Measurements from ENCODE around the gene TTLL9.

Gene TTLL9

DNA sequence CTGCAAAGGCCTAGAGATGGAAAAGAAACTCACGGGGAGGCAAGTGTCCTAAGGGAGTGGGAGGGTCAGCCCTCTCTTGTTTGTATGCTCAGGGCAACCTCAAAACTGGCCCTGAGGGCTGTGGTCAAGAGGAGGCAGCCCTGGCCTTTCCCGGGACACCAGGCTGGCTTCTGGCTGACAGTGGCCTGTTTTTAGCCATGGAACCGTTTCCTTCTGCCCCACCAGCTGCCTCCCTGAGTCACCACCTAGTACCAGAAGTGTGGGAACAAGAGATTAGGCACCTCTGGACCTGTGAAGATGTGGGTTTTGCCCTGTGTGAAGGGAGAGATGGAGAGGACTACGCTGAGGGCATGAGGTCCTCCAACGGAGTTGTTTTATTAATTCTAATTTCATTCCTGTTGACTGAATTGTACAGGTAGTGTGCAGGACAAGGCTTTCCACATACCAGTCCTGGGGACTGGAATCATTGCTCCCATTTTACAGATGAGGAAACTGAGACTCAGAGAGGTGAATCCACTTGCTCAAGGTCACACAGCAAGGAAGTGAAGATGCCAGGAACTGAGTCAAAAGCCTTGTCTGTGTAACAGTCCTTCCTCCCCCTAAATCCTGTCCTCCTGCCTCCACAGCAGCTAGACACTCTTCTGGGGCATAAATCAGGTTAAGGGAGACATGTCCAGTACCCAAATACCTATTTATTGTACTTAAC lies 30.5 kb upstream of the TTLL9 start:
- Histone ChIP-seq H3K4me3 (ENCODE audit: low read depth, low read length) (no peak overlapping the region), H3K36me3 (ENCODE audit: control insufficient read depth, insufficient read depth, low read length) (no peaks in the 10 kb centered on the region), H3K27me3 (ENCODE audit: control insufficient read depth, insufficient read depth, low read length) (no peaks in the 10 kb centered on the region), H3K27ac (ENCODE audit: low read depth, low read length) (no peak overlapping the region), H3K9ac (ENCODE audit: low read depth, low read length) (no peak overlapping the region), H3K4me1 (ENCODE audit: control insufficient read depth, insufficient read depth, low read length) (peaks cover 14% of the 10 kb centered on the region), H3K9me3 (ENCODE audit: control insufficient read depth, insufficient read depth, low read length) (no peaks in the 10 kb centered on the region)

DNA sequence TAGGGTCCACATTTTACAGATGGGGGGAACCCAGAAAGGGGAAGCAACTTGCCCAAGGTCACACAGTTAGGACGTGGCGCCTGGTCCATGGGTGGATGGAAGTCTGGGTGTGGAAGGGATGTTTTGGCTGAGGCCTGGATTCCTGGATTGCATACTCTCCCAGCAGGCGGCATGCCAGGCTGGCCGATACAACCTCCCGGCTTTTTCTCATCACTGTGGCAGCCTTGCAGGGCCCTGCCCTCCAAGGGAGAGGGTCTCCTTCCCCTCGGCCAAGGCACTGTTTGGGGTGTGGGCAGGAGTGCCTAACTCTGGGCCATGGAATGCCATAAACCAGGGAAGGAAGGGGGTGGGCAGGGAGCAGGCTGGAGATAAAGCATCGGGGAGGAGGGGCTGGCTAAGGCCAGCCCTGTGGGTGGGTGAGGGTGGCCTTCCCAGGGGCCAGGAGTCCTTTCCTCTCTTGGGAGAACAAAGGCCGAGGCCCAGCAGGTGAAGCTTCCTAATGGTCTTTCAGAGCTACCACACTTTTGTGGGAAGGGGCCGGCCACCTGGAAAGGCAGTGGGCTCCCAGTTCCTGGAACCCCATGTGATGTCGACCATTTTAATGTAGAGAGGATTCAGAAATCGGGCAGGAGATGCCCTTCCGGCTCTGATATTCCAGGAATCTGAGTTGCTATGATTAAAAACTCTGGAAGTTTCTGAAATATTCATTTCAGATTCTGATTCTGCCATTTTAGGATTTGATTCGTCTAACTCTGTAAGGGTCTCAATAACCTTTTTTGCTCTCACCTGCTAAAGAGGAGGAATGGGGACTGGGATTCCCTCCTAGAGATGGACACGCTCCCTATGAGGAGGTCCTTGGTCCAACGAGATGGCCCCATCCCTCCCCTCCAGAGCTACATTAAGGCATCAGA lies 29.3 kb upstream of the TTLL9 start:
- Histone ChIP-seq H3K27me3 (ENCODE audit: control insufficient read depth, insufficient read depth, low read length) (no peaks in the 10 kb centered on the region), H3K27ac (ENCODE audit: low read depth, low read length) (no peak overlapping the region), H3K4me3 (ENCODE audit: low read depth, low read length) (no peak overlapping the region), H3K9ac (ENCODE audit: low read depth, low read length) (no peak overlapping the region), H3K4me1 (ENCODE audit: control insufficient read depth, insufficient read depth, low read length) (peaks cover 14% of the 10 kb centered on the region), H3K36me3 (ENCODE audit: control insufficient read depth, insufficient read depth, low read length) (no peaks in the 10 kb centered on the region), H3K9me3 (ENCODE audit: control insufficient read depth, insufficient read depth, low read length) (no peaks in the 10 kb centered on the region)

GRCh38 chr20:31841928-31842327 lies 28.5 kb upstream of the TTLL9 start:
- Histone ChIP-seq H3K4me1 (ENCODE audit: control insufficient read depth, insufficient read depth, low read length) (peaks cover 14% of the 10 kb centered on the region), H3K9ac (ENCODE audit: low read depth, low read length) (no peak overlapping the region), H3K27ac (ENCODE audit: low read depth, low read length) (no peak overlapping the region), H3K27me3 (ENCODE audit: control insufficient read depth, insufficient read depth, low read length) (no peaks in the 10 kb centered on the region), H3K9me3 (ENCODE audit: control insufficient read depth, insufficient read depth, low read length) (no peaks in the 10 kb centered on the region), H3K36me3 (ENCODE audit: control insufficient read depth, insufficient read depth, low read length) (no peaks in the 10 kb centered on the region), H3K4me3 (ENCODE audit: low read depth, low read length) (no peak overlapping the region)

GRCh38 chr20:31842471-31843157 lies 27.8 kb upstream of the TTLL9 start:
- H3K27me3 ChIP-seq (ENCODE audit: control insufficient read depth, insufficient read depth, low read length): no peaks in the 10 kb centered on the region
- peaks cover 14% of the 10 kb centered on the region for H3K4me1 ChIP-seq (ENCODE audit: control insufficient read depth, insufficient read depth, low read length)
- H3K9me3 ChIP-seq (ENCODE audit: control insufficient read depth, insufficient read depth, low read length): no peaks in the 10 kb centered on the region
- no peak overlapping the region for H3K27ac ChIP-seq (ENCODE audit: low read depth, low read length)
- no peak overlapping the region for H3K4me3 ChIP-seq (ENCODE audit: low read depth, low read length)
- H3K9ac ChIP-seq (ENCODE audit: low read depth, low read length): no peak overlapping the region
- no peaks in the 10 kb centered on the region for H3K36me3 ChIP-seq (ENCODE audit: control insufficient read depth, insufficient read depth, low read length)

GRCh38 chr20:31843288-31843687 lies 27.1 kb upstream of the TTLL9 start:
- H3K9ac ChIP-seq (ENCODE audit: low read depth, low read length): no peak overlapping the region
- H3K4me3 ChIP-seq (ENCODE audit: low read depth, low read length): no peak overlapping the region
- no peaks in the 10 kb centered on the region for H3K36me3 ChIP-seq (ENCODE audit: control insufficient read depth, insufficient read depth, low read length)
- peaks cover under 1% of the 10 kb centered on the region; the same call in 1 of the 2 replicates for H3K27me3 ChIP-seq (ENCODE audit: control insufficient read depth, insufficient read depth, low read length)
- peaks cover 14% of the 10 kb centered on the region for H3K4me1 ChIP-seq (ENCODE audit: control insufficient read depth, insufficient read depth, low read length)
- H3K27ac ChIP-seq (ENCODE audit: low read depth, low read length): no peak overlapping the region
- H3K9me3 ChIP-seq (ENCODE audit: control insufficient read depth, insufficient read depth, low read length): no peaks in the 10 kb centered on the region

DNA sequence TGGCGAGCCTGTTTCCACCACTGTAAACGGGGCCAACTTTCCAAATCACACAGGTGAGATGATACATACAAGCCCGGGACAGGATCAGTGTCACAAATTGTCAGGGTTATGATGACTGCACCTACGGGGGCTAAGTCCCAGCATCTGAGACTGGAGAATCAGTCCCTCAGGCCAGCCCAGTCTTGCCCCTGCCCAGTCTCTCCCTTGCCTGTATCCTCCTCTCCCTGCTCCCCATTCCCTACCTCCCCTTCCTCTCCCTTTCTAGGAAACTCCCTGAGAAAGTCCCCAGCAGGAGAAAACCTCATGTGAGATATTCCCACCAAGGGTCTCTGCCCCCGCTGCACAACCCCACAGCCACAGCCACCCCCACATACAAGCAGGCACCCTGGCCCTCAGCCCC lies 26.6 kb upstream of the TTLL9 start:
- peaks cover 14% of the 10 kb centered on the region for H3K4me1 ChIP-seq (ENCODE audit: control insufficient read depth, insufficient read depth, low read length)
- H3K9me3 ChIP-seq (ENCODE audit: control insufficient read depth, insufficient read depth, low read length): no peaks in the 10 kb centered on the region
- H3K27ac ChIP-seq (ENCODE audit: low read depth, low read length): no peak overlapping the region
- no peaks in the 10 kb centered on the region for H3K36me3 ChIP-seq (ENCODE audit: control insufficient read depth, insufficient read depth, low read length)
- H3K27me3 ChIP-seq (ENCODE audit: control insufficient read depth, insufficient read depth, low read length): peaks cover 6% of the 10 kb centered on the region
- H3K4me3 ChIP-seq (ENCODE audit: low read depth, low read length): no peak overlapping the region
- H3K9ac ChIP-seq (ENCODE audit: low read depth, low read length): no peak overlapping the region

- H3K27me3 ChIP-seq (ENCODE audit: control insufficient read depth, insufficient read depth, low read length): peaks cover 16% of the 10 kb centered on the region
- H3K9me3 ChIP-seq (ENCODE audit: control insufficient read depth, insufficient read depth, low read length): no peaks in the 10 kb centered on the region
- no peak overlapping the region for H3K27ac ChIP-seq (ENCODE audit: low read depth, low read length)
- H3K4me1 ChIP-seq (ENCODE audit: control insufficient read depth, insufficient read depth, low read length): peaks cover 14% of the 10 kb centered on the region
- no peak overlapping the region for H3K4me3 ChIP-seq (ENCODE audit: low read depth, low read length)
- no peaks in the 10 kb centered on the region for H3K36me3 ChIP-seq (ENCODE audit: control insufficient read depth, insufficient read depth, low read length)
- H3K9ac ChIP-seq (ENCODE audit: low read depth, low read length): no peak overlapping the region
Measured at GRCh38 chr20:31844737-31845299, 25.6 kb upstream of the TTLL9 start.

GRCh38 chr20:31845300-31845863 lies 25.1 kb upstream of the TTLL9 start, which contains the start of gene FOXS1:
TSS of gene FOXS1 (minus strand) at chr20:31845604. CDS start at chr20:31845542, 62 bp downstream.
- no peaks in the 10 kb centered on the region for H3K9me3 ChIP-seq (ENCODE audit: control insufficient read depth, insufficient read depth, low read length)
- H3K27ac ChIP-seq (ENCODE audit: low read depth, low read length): no peak within 1 kb of the TSS
- H3K9ac ChIP-seq (ENCODE audit: low read depth, low read length): no peak within 1 kb of the TSS
- no peaks in the 10 kb centered on the region for H3K36me3 ChIP-seq (ENCODE audit: control insufficient read depth, insufficient read depth, low read length)
- H3K4me1 ChIP-seq (ENCODE audit: control insufficient read depth, insufficient read depth, low read length): peaks cover 14% of the 10 kb centered on the region
- peaks cover 21% of the 10 kb centered on the region for H3K27me3 ChIP-seq (ENCODE audit: control insufficient read depth, insufficient read depth, low read length)
- H3K4me3 ChIP-seq (ENCODE audit: low read depth, low read length): no peak within 1 kb of the TSS

GRCh38 chr20:31846793-31847138 lies 23.7 kb upstream of the TTLL9 start:
- H3K27ac ChIP-seq (ENCODE audit: low read depth, low read length): no peak overlapping the region
- no peaks in the 10 kb centered on the region for H3K9me3 ChIP-seq (ENCODE audit: control insufficient read depth, insufficient read depth, low read length)
- peaks cover 10% of the 10 kb centered on the region for H3K4me1 ChIP-seq (ENCODE audit: control insufficient read depth, insufficient read depth, low read length)
- H3K27me3 ChIP-seq (ENCODE audit: control insufficient read depth, insufficient read depth, low read length): peaks cover 35% of the 10 kb centered on the region
- no peak overlapping the region for H3K9ac ChIP-seq (ENCODE audit: low read depth, low read length)
- no peak overlapping the region for H3K4me3 ChIP-seq (ENCODE audit: low read depth, low read length)
- H3K36me3 ChIP-seq (ENCODE audit: control insufficient read depth, insufficient read depth, low read length): no peaks in the 10 kb centered on the region

GRCh38 chr20:31848088-31848999 lies 22.1 kb upstream of the TTLL9 start:
- Histone ChIP-seq H3K4me3 (ENCODE audit: low read depth, low read length) (no peak overlapping the region), H3K36me3 (ENCODE audit: control insufficient read depth, insufficient read depth, low read length) (no peaks in the 10 kb centered on the region), H3K4me1 (ENCODE audit: control insufficient read depth, insufficient read depth, low read length) (no peaks in the 10 kb centered on the region; the same call in 1 of the 2 replicates), H3K27me3 (ENCODE audit: control insufficient read depth, insufficient read depth, low read length) (peaks cover 36% of the 10 kb centered on the region), H3K27ac (ENCODE audit: low read depth, low read length) (no peak overlapping the region), H3K9me3 (ENCODE audit: control insufficient read depth, insufficient read depth, low read length) (no peaks in the 10 kb centered on the region), H3K9ac (ENCODE audit: low read depth, low read length) (no peak overlapping the region)
